Measurements from ENCODE around the gene TRAF7.
"Not testable (repeated sequence)": the region's sequence is repeated elsewhere in the genome, so short reads cannot be mapped to it uniquely, and the experiment has no call there.

The TRAF7 gene

GRCh38 chr16:2115591-2115973, 40.0 kb upstream of the TRAF7 start:
- Histone ChIP-seq H4K20me1 (ENCODE audit: insufficient read depth, low read length) (no peaks in the 10 kb centered on the region), H2AFZ (ENCODE audit: low read length) (no peak overlapping the region), H3K36me3 (replicated peaks; ENCODE audit: insufficient read depth, low read length) (no peaks in the 10 kb centered on the region), H3K79me2 (ENCODE audit: low read length) (no peaks in the 10 kb centered on the region), H3K9me2 (replicated peaks; ENCODE audit: insufficient read depth, low read length) (no peaks in the 10 kb centered on the region), H3K9me3 (replicated peaks; ENCODE audit: insufficient read depth, low read length) (no peaks in the 10 kb centered on the region), H3K4me3 (ENCODE audit: low read length) (no peak overlapping the region), H3K27ac (ENCODE audit: low read length) (no peak overlapping the region), H3K4me1 (ENCODE audit: low read length) (no peaks in the 10 kb centered on the region), H3F3A (ENCODE audit: insufficient read depth, low read length) (no peaks in the 10 kb centered on the region), H3K4me2 (ENCODE audit: low read depth, low read length) (no peak overlapping the region), H3K27me3 (replicated peaks; ENCODE audit: insufficient read depth, low read length) (no peaks in the 10 kb centered on the region), H3K9ac (ENCODE audit: low read length) (no peak overlapping the region)
- no peak for DNase-seq
- TF ChIP-seq CTCF (IDR thresholded peaks at IDR 0.05; ENCODE audit: low read length) (no peak), EZH2phosphoT487 (IDR thresholded peaks at IDR 0.05; ENCODE audit: low read length) (no peak), EZH2 (optimal IDR thresholded peaks at IDR 0.05; ENCODE audit: low read depth, low read length) (no peak)

- H3K9me2 ChIP-seq (replicated peaks; ENCODE audit: insufficient read depth, low read length); H3K4me1 ChIP-seq (ENCODE audit: low read length); DNase-seq; H3K9me3 ChIP-seq (replicated peaks; ENCODE audit: insufficient read depth, low read length); H3K79me2 ChIP-seq (ENCODE audit: low read length); H3K27ac ChIP-seq (ENCODE audit: low read length); H3K4me3 ChIP-seq (ENCODE audit: low read length); H3K27me3 ChIP-seq (replicated peaks; ENCODE audit: insufficient read depth, low read length); H3K4me2 ChIP-seq (ENCODE audit: low read depth, low read length); H3F3A ChIP-seq (ENCODE audit: insufficient read depth, low read length); H3K36me3 ChIP-seq (replicated peaks; ENCODE audit: insufficient read depth, low read length); H2AFZ ChIP-seq (ENCODE audit: low read length); H3K9ac ChIP-seq (ENCODE audit: low read length); H4K20me1 ChIP-seq (ENCODE audit: insufficient read depth, low read length): not testable (repeated sequence)
These were observed 39.2 kb upstream of the TRAF7 start for GRCh38 chr16:2116428-2116827.

- not testable (repeated sequence) for H4K20me1 ChIP-seq (ENCODE audit: insufficient read depth, low read length); H2AFZ ChIP-seq (ENCODE audit: low read length); H3K4me1 ChIP-seq (ENCODE audit: low read length); H3K9me2 ChIP-seq (replicated peaks; ENCODE audit: insufficient read depth, low read length); H3K9me3 ChIP-seq (replicated peaks; ENCODE audit: insufficient read depth, low read length); H3K79me2 ChIP-seq (ENCODE audit: low read length); H3K36me3 ChIP-seq (replicated peaks; ENCODE audit: insufficient read depth, low read length); H3K9ac ChIP-seq (ENCODE audit: low read length); H3K4me3 ChIP-seq (ENCODE audit: low read length); H3K27me3 ChIP-seq (replicated peaks; ENCODE audit: insufficient read depth, low read length); DNase-seq; H3K4me2 ChIP-seq (ENCODE audit: low read depth, low read length); H3F3A ChIP-seq (ENCODE audit: insufficient read depth, low read length); H3K27ac ChIP-seq (ENCODE audit: low read length)
These were observed 38.2 kb upstream of the TRAF7 start for GRCh38 chr16:2117341-2117740.

- H2AFZ ChIP-seq (ENCODE audit: low read length); H3K4me3 ChIP-seq (ENCODE audit: low read length); H3K9me3 ChIP-seq (replicated peaks; ENCODE audit: insufficient read depth, low read length); H3K79me2 ChIP-seq (ENCODE audit: low read length); H3K4me2 ChIP-seq (ENCODE audit: low read depth, low read length); H4K20me1 ChIP-seq (ENCODE audit: insufficient read depth, low read length); DNase-seq; H3K9me2 ChIP-seq (replicated peaks; ENCODE audit: insufficient read depth, low read length); H3K27me3 ChIP-seq (replicated peaks; ENCODE audit: insufficient read depth, low read length); H3K4me1 ChIP-seq (ENCODE audit: low read length); H3K9ac ChIP-seq (ENCODE audit: low read length); H3K36me3 ChIP-seq (replicated peaks; ENCODE audit: insufficient read depth, low read length); H3F3A ChIP-seq (ENCODE audit: insufficient read depth, low read length); H3K27ac ChIP-seq (ENCODE audit: low read length): not testable (repeated sequence)
These were observed 37.4 kb upstream of the TRAF7 start for GRCh38 chr16:2117960-2118722.

- not testable (repeated sequence) for H3K36me3 ChIP-seq (replicated peaks; ENCODE audit: insufficient read depth, low read length); H3K27ac ChIP-seq (ENCODE audit: low read length); H2AFZ ChIP-seq (ENCODE audit: low read length); H3K9me3 ChIP-seq (replicated peaks; ENCODE audit: insufficient read depth, low read length); H4K20me1 ChIP-seq (ENCODE audit: insufficient read depth, low read length); H3K9me2 ChIP-seq (replicated peaks; ENCODE audit: insufficient read depth, low read length); H3K4me2 ChIP-seq (ENCODE audit: low read depth, low read length); H3F3A ChIP-seq (ENCODE audit: insufficient read depth, low read length); H3K9ac ChIP-seq (ENCODE audit: low read length); H3K4me1 ChIP-seq (ENCODE audit: low read length); H3K4me3 ChIP-seq (ENCODE audit: low read length); H3K27me3 ChIP-seq (replicated peaks; ENCODE audit: insufficient read depth, low read length); DNase-seq
- peaks cover 13% of the 10 kb centered on the region for H3K79me2 ChIP-seq (ENCODE audit: low read length)
- TF ChIP-seq CTCF (IDR thresholded peaks at IDR 0.05; ENCODE audit: low read length) = peak; percentile 14; the same call in 1 of the 2 replicates
These were observed 34.3 kb upstream of the TRAF7 start for GRCh38 chr16:2121325-2121724.

Measured in MM.1S (cell line).